Endothelial cell of umbilical vein (primary cell): ENCODE measurements around the gene TLCD2. TPM values are rescaled to one million over a fixed set of nuclear protein-coding genes. Genes with fewer than 3 reads are reported as not detected.

Experiments
- BruUV-seq: library from RNA; stranded (reverse); fragments of 400-500 nt; replicated peaks from 2 replicates; lab custom pipeline; 2021; lab: Mats Ljungman, UMichigan
- CTCF ChIA-PET: fragments of 300-600, 350-600 bp; sonication (Branson Sonifier 250); formaldehyde crosslinking; loops from one replicate; lab custom pipeline; 2021; ENCODE audit warnings: antibody characterized with exemption, inconsistent platforms; lab: Charles Lee
- POLR2A ChIA-PET: fragments of 300-600, 350-600 bp; sonication (Branson Sonifier 250); formaldehyde crosslinking; loops from one replicate; lab custom pipeline; 2021; ENCODE audit warnings: antibody characterized with exemption, inconsistent platforms; lab: Charles Lee
- DNase-seq: peaks from one replicate; pipeline ENCODE4 v3.0.0-alpha.2; 2011; ENCODE audit warnings: low read depth, low spot score
- FAIRE-seq: peaks from 2 replicates; lab custom pipeline; 2011; peaks lifted over from hg19 to GRCh38; lab: Jason Lieb, UNC
- H2AFZ ChIP-seq: 2 replicates; pipeline ENCODE4 v1.6.0; 2012; ENCODE audit warnings: low read depth, low read length, control low read depth, inconsistent platforms
- H3K27ac ChIP-seq: 2 replicates; pipeline ENCODE4 v1.5.1; 2011; ENCODE audit warnings: low read depth, mild to moderate bottlenecking, control low read depth, low read length, moderate library complexity; ENCODE audit not compliant: insufficient read depth
- H3K27me3 ChIP-seq, 2 experiments: 2 replicates each; pipeline versions ENCODE4 v1.6.0 to v1.6.1; 2011; ENCODE audit warnings: low read length in 2 of 2, mixed read lengths in 1 of 2; ENCODE audit not compliant: control insufficient read depth in 2 of 2, insufficient read depth in 2 of 2
- H3K36me3 ChIP-seq, 2 experiments: 2 replicates in 1 of 2; 3 replicates in 1 of 2; pipeline ENCODE4 v1.5.1; 2011; ENCODE audit warnings: low read length in 2 of 2, mild to moderate bottlenecking in 1 of 2, moderate library complexity in 1 of 2; ENCODE audit not compliant: control insufficient read depth in 2 of 2, insufficient read depth in 2 of 2; ENCODE audit errors: extremely low read depth in 1 of 2
- H3K4me1 ChIP-seq: 3 replicates; pipeline ENCODE4 v1.5.1; 2011; ENCODE audit warnings: mild to moderate bottlenecking, low read length; ENCODE audit not compliant: control insufficient read depth, insufficient read depth; ENCODE audit errors: extremely low read depth
- H3K4me2 ChIP-seq: 2 replicates; pipeline ENCODE4 v1.6.1; 2011; ENCODE audit warnings: low read length, control low read depth, mixed read lengths; ENCODE audit not compliant: insufficient read depth
- H3K4me3 ChIP-seq, 3 experiments: fragments of 200-600 bp in 1 of 3; sonication (generic), shearing (Covaris generic) in 1 of 3; replicated peaks in 1 of 3; 2 replicates each; pipeline ENCODE4 v1.5.1; 2011 to 2016; ENCODE audit warnings: control low read depth in 3 of 3, low read length in 3 of 3, mild to moderate bottlenecking in 2 of 3, inconsistent platforms in 1 of 3, low read depth in 1 of 3, moderate library complexity in 1 of 3; ENCODE audit not compliant: insufficient read depth in 1 of 3
- H3K79me2 ChIP-seq: 2 replicates; pipeline ENCODE4 v1.6.0; 2012; ENCODE audit warnings: low read length, inconsistent platforms; ENCODE audit not compliant: control insufficient read depth, insufficient read depth
- H3K9ac ChIP-seq: replicated peaks from 2 replicates; pipeline ENCODE3; 2011; ENCODE audit warnings: low read length, control low read depth; ENCODE audit not compliant: insufficient read depth; ENCODE audit errors: extremely low read depth
- H3K9me1 ChIP-seq: replicated peaks from 3 replicates; pipeline ENCODE4 v1.6.0; 2011; ENCODE audit warnings: mild to moderate bottlenecking, low read length; ENCODE audit not compliant: control insufficient read depth, insufficient read depth; ENCODE audit errors: extremely low read depth
- H3K9me3 ChIP-seq: replicated peaks from 2 replicates; pipeline ENCODE4 v1.5.1; 2012; ENCODE audit warnings: low read length, inconsistent platforms; ENCODE audit not compliant: control insufficient read depth, insufficient read depth
- H4K20me1 ChIP-seq: replicated peaks from 2 replicates; pipeline ENCODE3; 2011; ENCODE audit warnings: mild to moderate bottlenecking, low read length; ENCODE audit not compliant: control insufficient read depth, insufficient read depth; ENCODE audit errors: extremely low read depth
- CTCF ChIP-seq, 2 donors: IDR thresholded peaks; 1 replicate in 1 of 2; 2 replicates in 1 of 2; pipeline ENCODE4 v1.5.1; 2011; ENCODE audit warnings: low read length in 2 of 2, mild to moderate bottlenecking in 2 of 2, moderate library complexity in 2 of 2, control low read depth in 1 of 2, inconsistent platforms in 1 of 2, low read depth in 1 of 2; ENCODE audit not compliant: insufficient read depth in 1 of 2; ENCODE audit errors: extremely low read depth in 1 of 2
- EZH2 ChIP-seq: IDR thresholded peaks from 2 replicates; pipeline ENCODE4 v1.6.1; 2012; ENCODE audit warnings: borderline replicate concordance, low read depth, mild to moderate bottlenecking, moderate library complexity, low read length, inconsistent platforms; ENCODE audit not compliant: severe bottlenecking
- GATA2 ChIP-seq: IDR thresholded peaks from 2 replicates; pipeline ENCODE4 v1.7.0; 2011; ENCODE audit warnings: low read depth, mild to moderate bottlenecking, moderate library complexity, mixed read lengths, low read length; ENCODE audit not compliant: insufficient read length, insufficient read depth
- MYC ChIP-seq: IDR thresholded peaks from one replicate; pipeline ENCODE4 v1.6.1; 2011; ENCODE audit warnings: mild to moderate bottlenecking, low read depth, low read length
- POLR2AphosphoS5 ChIP-seq: IDR thresholded peaks from 2 replicates; pipeline ENCODE4 v1.6.1; 2012; ENCODE audit warnings: low read depth, mild to moderate bottlenecking, control low read depth, low read length, moderate library complexity; ENCODE audit not compliant: insufficient read depth
- dilution Hi-C: fragments of 300-500 bp; cut with MboI; formaldehyde crosslinking; loops from one replicate; pipeline ENCODE4 v1.15.0; 2019; ENCODE audit warnings: low sequenced_read_pairs; ENCODE audit not compliant: extremely low pct_ligation_motif_present
- intact Hi-C: fragments of 100-400 bp; cut with micrococcal nuclease; formaldehyde crosslinking; loops from one replicate; pipeline ENCODE4 v1.10.0; 2022
- polyA plus RNA-seq, 4 experiments: library from polyadenylated mRNA; depleted of rRNA in 3 of 4; stranded (reverse) in 3 of 4; unstranded in 1 of 4; fragments of >200 nt; gene quantifications; 2 replicates each; pipeline versions ENCODE4 v1.2.1 to v1.2.3, GENCODE V29; 2011 to 2012; ENCODE audit warnings: missing spikeins in 1 of 4
- total RNA-seq: library from RNA; stranded (reverse); gene quantifications from 2 replicates; pipeline ENCODE4 v1.2.3, GENCODE V29; 2021

The TLCD2 gene
- total and polyA plus RNA-seq, 2 donors (not counting 3 experiments of a cell fraction or from before 2014, with no cell fraction given): 0.72 to 2.1 TPM

GRCh38 chr17:1710807-1711553, 803 bp upstream of the TLCD2 start:
- no TSS peak for BruUV-seq
- DNase-seq: peak; percentile 21
- Histone ChIP-seq H4K20me1 (no peaks in the 10 kb centered on the region), H3K4me1 (peaks cover 36% of the 10 kb centered on the region), H3K4me2 (peak overlapping the region; percentile 70), H3K4me3 (peak overlapping the region; percentile 51 to 61 (median 53)), H3K79me2 (peaks cover 40% of the 10 kb centered on the region), H2AFZ (no peak overlapping the region), H3K9me1 (no peaks in the 10 kb centered on the region), H3K9me3 (no peaks in the 10 kb centered on the region), H3K36me3 (peaks cover 19 to 20% of the 10 kb centered on the region in 2 experiments), H3K27ac (no peak overlapping the region), H3K9ac (peak overlapping the region; percentile 15), H3K27me3 (no peaks in the 10 kb centered on the region)
- peak; percentile 50 for FAIRE-seq
- ChIA-PET CTCF (no interaction called here), POLR2A (no interaction called here)
- TF ChIP-seq CTCF (IDR thresholded peaks at IDR 0.05; ENCODE audit: extremely low read depth in 1 of 2, insufficient read depth in 1 of 2, low read depth in 1 of 2, low read length in 2 of 2) (no peak), GATA2 (no peak), POLR2AphosphoS5 (peak; percentile 8), MYC (no peak), EZH2 (no peak)
- dilution Hi-C loops: no loop called here
- intact Hi-C loops: loop anchor here (1.0 to 10.0 kb wide), 3 partner anchors 27 to 624 kb away; partner anchors contain the start of genes PITPNA, PRPF8, SGSM2 and TSR1
